K562 (cell line): ENCODE data around the gene CLIP1. TPM values are rescaled to one million over a fixed set of nuclear protein-coding genes. Genes with fewer than 3 reads are reported as not detected.

ENCODE experiments used
- CBX3 ChIP-seq, 2 experiments: IDR thresholded peaks; 1 replicate in 1 of 2; 2 replicates in 1 of 2; pipeline ENCODE4 v1.6.1; 2012; ENCODE audit warnings: inconsistent platforms in 2 of 2, low read length in 2 of 2, borderline replicate concordance in 1 of 2, control low read depth in 1 of 2
- MTF1 ChIP-seq: fragments of 250-450 bp; sonication (Bioruptor Pico); IDR thresholded peaks from 2 replicates; pipeline ENCODE4 v1.9.0; 2021; ENCODE audit warnings: moderate library complexity, mild to moderate bottlenecking, inconsistent platforms, borderline replicate concordance
- SETDB1 ChIP-seq: IDR thresholded peaks from one replicate; pipeline ENCODE4 v1.6.1; 2012; ENCODE audit warnings: low read length, control low read depth, inconsistent platforms
- SMC3 ChIP-seq: conservative IDR thresholded peaks from 2 replicates; pipeline ENCODE4 v1.6.1; 2011; ENCODE audit warnings: low read depth, low read length, improper control_type of control experiment; ENCODE audit not compliant: insufficient read depth
- U2AF1 ChIP-seq: fragments of 200-400 bp; formaldehyde crosslinking; optimal IDR thresholded peaks from 2 replicates; pipeline ENCODE3; 2017; ENCODE audit warnings: mild to moderate bottlenecking, low read depth, low read length, moderate library complexity
- ZNF134 ChIP-seq: fragments of 250-450 bp; sonication (Bioruptor Pico); conservative IDR thresholded peaks from 2 replicates; pipeline ENCODE4 v1.4.0; 2020
- polyA plus RNA-seq, 8 experiments: library from polyadenylated mRNA; depleted of rRNA in 4 of 8; stranded (reverse) in 5 of 8; unstranded in 3 of 8; fragments of >200 nt; fragmentation: Nextera tagmentation in 2 of 8; fragmentation: Illumina TruSeq in 1 of 8; extraction: Ambion mirVana in 2 of 8; extraction: Trizol in 1 of 8; gene quantifications; 2 replicates each; pipeline versions ENCODE4 v1.2.1 to v1.2.3, GENCODE V29; 2011 to 2014; ENCODE audit warnings: inconsistent platforms in 1 of 8, missing spikeins in 1 of 8
- total RNA-seq, 7 experiments: library from RNA; depleted of rRNA in 6 of 7; stranded (reverse); fragments of >200 nt in 6 of 7; fragmentation: Illumina TruSeq in 2 of 7; extraction: Trizol in 2 of 7; gene quantifications; 2 replicates each; pipeline versions ENCODE4 v1.2.1 to v1.2.3, GENCODE V29; 2011 to 2021; ENCODE audit warnings: low replicate concordance in 1 of 7
- TF ChIP-seq, protein P1 (sequence below): fragments of 250-450 bp; sonication (Bioruptor Pico); IDR thresholded peaks from 2 replicates; pipeline ENCODE4 v1.6.1; 2021; ENCODE audit warnings: mild to moderate bottlenecking
- TF ChIP-seq, protein P2 (sequence below): fragments of 450-650 bp; IDR thresholded peaks from 2 replicates; pipeline ENCODE4 v1.6.1; 2018; ENCODE audit not compliant: partially characterized antibody
- TF ChIP-seq, protein P3 (sequence below): fragments of 250-450 bp; sonication (Bioruptor Pico); IDR thresholded peaks from 2 replicates; pipeline ENCODE4 v1.8.0; 2022; ENCODE audit warnings: moderate library complexity, mild to moderate bottlenecking, inconsistent platforms
- TF ChIP-seq, protein P4 (sequence below): sonication (generic); formaldehyde crosslinking; IDR thresholded peaks from 2 replicates; pipeline ENCODE4 v1.8.1; 2023; ENCODE audit warnings: missing genetic modification reagents, mild to moderate bottlenecking, borderline replicate concordance
- TF ChIP-seq, protein P5 (sequence below): sonication (generic); formaldehyde crosslinking; IDR thresholded peaks from 2 replicates; pipeline ENCODE4 v1.8.1; 2023; ENCODE audit warnings: mild to moderate bottlenecking, missing genetic modification reagents

The CLIP1 gene
- total and polyA plus RNA-seq, 9 of the 15 experiments (the other 6 are each of a cell fraction or from before 2014, with no cell fraction given): 5.8 to 33.9 (median 27.6) TPM

DNA sequence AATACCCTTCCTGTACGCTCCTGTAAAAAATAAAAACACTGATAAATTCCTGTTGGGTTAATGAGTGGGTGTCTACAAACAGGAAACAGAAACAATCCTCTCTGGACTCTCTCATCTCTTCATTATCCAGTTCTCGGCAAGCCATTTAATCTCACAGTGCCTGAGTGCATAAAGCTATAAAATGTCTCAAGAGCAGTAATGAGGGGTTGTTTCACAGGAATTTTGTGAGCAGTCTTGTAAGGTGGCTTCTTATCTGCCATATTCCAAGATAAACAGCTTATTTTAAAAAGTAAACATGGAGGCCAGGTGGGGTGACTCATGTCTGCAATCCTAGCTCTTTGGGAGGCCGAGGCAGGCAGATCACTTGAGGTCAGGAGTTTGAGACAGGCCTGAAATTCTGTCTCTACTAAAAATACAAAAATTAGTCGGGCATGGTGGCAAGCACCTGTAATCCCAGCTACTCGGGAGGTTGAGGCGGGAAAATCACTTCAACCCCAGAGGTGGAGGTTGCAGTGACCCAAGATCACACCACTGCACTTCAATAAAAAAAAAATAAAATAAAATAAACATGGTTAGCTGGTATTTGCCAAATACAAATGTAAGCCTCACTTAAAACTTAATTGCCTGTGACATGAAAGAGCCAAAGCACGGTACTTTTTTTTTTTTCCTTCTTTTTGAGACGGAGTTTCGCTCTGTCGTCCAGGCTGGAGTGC, 54.0 kb downstream of the CLIP1 start (continued):
- TF ChIP-seq MTF1 (no peak), ZNF134 (no peak), U2AF1 (no peak), CBX3 (IDR thresholded peaks at IDR 0.05; ENCODE audit: borderline replicate concordance in 1 of 2, low read length in 2 of 2) (no peak), SMC3 (no peak), SETDB1 (no peak)
- TF ChIP-seq, protein P1, sequence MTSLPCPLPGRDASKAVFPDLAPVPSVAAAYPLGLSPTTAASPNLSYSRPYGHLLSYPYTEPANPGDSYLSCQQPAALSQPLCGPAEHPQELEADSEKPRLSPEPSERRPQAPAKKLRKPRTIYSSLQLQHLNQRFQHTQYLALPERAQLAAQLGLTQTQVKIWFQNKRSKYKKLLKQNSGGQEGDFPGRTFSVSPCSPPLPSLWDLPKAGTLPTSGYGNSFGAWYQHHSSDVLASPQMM (CRISPR knock-in tag): no peak
- TF ChIP-seq, protein P2, sequence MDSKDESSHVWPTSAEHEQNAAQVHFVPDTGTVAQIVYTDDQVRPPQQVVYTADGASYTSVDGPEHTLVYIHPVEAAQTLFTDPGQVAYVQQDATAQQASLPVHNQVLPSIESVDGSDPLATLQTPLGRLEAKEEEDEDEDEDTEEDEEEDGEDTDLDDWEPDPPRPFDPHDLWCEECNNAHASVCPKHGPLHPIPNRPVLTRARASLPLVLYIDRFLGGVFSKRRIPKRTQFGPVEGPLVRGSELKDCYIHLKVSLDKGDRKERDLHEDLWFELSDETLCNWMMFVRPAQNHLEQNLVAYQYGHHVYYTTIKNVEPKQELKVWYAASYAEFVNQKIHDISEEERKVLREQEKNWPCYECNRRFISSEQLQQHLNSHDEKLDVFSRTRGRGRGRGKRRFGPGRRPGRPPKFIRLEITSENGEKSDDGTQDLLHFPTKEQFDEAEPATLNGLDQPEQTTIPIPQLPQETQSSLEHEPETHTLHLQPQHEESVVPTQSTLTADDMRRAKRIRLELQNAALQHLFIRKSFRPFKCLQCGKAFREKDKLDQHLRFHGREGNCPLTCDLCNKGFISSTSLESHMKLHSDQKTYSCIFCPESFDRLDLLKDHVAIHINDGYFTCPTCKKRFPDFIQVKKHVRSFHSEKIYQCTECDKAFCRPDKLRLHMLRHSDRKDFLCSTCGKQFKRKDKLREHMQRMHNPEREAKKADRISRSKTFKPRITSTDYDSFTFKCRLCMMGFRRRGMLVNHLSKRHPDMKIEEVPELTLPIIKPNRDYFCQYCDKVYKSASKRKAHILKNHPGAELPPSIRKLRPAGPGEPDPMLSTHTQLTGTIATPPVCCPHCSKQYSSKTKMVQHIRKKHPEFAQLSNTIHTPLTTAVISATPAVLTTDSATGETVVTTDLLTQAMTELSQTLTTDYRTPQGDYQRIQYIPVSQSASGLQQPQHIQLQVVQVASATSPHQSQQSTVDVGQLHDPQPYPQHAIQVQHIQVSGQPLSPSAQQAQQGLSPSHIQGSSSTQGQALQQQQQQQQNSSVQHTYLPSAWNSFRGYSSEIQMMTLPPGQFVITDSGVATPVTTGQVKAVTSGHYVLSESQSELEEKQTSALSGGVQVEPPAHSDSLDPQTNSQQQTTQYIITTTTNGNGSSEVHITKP: no peak
- TF ChIP-seq, protein P3, sequence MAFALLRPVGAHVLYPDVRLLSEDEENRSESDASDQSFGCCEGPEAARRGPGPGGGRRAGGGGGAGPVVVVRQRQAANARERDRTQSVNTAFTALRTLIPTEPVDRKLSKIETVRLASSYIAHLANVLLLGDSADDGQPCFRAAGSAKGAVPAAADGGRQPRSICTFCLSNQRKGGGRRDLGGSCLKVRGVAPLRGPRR (CRISPR knock-in tag): no peak
- TF ChIP-seq, protein P4, sequence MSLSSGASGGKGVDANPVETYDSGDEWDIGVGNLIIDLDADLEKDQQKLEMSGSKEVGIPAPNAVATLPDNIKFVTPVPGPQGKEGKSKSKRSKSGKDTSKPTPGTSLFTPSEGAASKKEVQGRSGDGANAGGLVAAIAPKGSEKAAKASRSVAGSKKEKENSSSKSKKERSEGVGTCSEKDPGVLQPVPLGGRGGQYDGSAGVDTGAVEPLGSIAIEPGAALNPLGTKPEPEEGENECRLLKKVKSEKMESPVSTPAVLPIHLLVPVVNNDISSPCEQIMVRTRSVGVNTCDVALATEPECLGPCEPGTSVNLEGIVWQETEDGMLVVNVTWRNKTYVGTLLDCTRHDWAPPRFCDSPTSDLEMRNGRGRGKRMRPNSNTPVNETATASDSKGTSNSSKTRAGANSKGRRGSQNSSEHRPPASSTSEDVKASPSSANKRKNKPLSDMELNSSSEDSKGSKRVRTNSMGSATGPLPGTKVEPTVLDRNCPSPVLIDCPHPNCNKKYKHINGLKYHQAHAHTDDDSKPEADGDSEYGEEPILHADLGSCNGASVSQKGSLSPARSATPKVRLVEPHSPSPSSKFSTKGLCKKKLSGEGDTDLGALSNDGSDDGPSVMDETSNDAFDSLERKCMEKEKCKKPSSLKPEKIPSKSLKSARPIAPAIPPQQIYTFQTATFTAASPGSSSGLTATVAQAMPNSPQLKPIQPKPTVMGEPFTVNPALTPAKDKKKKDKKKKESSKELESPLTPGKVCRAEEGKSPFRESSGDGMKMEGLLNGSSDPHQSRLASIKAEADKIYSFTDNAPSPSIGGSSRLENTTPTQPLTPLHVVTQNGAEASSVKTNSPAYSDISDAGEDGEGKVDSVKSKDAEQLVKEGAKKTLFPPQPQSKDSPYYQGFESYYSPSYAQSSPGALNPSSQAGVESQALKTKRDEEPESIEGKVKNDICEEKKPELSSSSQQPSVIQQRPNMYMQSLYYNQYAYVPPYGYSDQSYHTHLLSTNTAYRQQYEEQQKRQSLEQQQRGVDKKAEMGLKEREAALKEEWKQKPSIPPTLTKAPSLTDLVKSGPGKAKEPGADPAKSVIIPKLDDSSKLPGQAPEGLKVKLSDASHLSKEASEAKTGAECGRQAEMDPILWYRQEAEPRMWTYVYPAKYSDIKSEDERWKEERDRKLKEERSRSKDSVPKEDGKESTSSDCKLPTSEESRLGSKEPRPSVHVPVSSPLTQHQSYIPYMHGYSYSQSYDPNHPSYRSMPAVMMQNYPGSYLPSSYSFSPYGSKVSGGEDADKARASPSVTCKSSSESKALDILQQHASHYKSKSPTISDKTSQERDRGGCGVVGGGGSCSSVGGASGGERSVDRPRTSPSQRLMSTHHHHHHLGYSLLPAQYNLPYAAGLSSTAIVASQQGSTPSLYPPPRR: no peak
- TF ChIP-seq, protein P5, sequence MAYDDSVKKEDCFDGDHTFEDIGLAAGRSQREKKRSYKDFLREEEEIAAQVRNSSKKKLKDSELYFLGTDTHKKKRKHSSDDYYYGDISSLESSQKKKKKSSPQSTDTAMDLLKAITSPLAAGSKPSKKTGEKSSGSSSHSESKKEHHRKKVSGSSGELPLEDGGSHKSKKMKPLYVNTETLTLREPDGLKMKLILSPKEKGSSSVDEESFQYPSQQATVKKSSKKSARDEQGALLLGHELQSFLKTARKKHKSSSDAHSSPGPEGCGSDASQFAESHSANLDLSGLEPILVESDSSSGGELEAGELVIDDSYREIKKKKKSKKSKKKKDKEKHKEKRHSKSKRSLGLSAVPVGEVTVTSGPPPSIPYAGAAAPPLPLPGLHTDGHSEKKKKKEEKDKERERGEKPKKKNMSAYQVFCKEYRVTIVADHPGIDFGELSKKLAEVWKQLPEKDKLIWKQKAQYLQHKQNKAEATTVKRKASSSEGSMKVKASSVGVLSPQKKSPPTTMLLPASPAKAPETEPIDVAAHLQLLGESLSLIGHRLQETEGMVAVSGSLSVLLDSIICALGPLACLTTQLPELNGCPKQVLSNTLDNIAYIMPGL (CRISPR knock-in tag): no peak
